Aortic smooth muscle cell (primary cell): ENCODE data around the gene TNIP2. TPM values are rescaled to one million over a fixed set of nuclear protein-coding genes. Genes with fewer than 3 reads are reported as not detected.

Experiments
- total RNA-seq: library from RNA; depleted of rRNA; stranded (reverse); fragments of >200 nt; gene quantifications from 2 replicates; pipeline ENCODE4 v1.2.3, GENCODE V29; 2014

TNIP2 gene
- total RNA-seq, result 44.6 and 47.7 TPM in 2 replicates

GRCh38 chr4:2755821-2756690 lies at the start of gene TNIP2:
TNIP2 (minus strand) TSS chr4:2756336; CDS start chr4:2756289, 47 bp downstream.

GRCh38 chr4:2792711-2793585 lies 36.8 kb upstream of the TNIP2 start, which contains the start of gene SH3BP2:
SH3BP2 (plus strand) TSS chr4:2793085; CDS start chr4:2820618, 27,533 bp downstream.

Other genes with a start within 250 kb of the TNIP2 start
- gene FAM193A, start 219.7 kb downstream of the TNIP2 start, total RNA-seq, result 7.4 and 11.1 TPM in 2 replicates
- 7.1 and 9.1 TPM in 2 replicates for gene SH3BP2, start 36.7 kb upstream of the TNIP2 start, total RNA-seq
- gene ADD1, start 87.5 kb upstream of the TNIP2 start, total RNA-seq, result 173 and 187 TPM in 2 replicates
- gene NOP14, start 207.1 kb upstream of the TNIP2 start, total RNA-seq, result 18.3 and 22.9 TPM in 2 replicates
- gene GRK4, start 207.2 kb upstream of the TNIP2 start, total RNA-seq, result 3.4 and 3.6 TPM in 2 replicates